Esophagus squamous epithelium (tissue), 4 donors: ENCODE results near the gene DNAH3.

Experiments
- CTCF ChIP-seq, 6 experiments: fragments of 450-650 bp in 4 of 6; fragments of 200-600 bp in 2 of 6; sonication (generic) in 2 of 6; IDR thresholded peaks; one replicate each; pipeline ENCODE4 v1.5.1; 2016 to 2019; ENCODE audit warnings: antibody characterized with exemption in 6 of 6, mild to moderate bottlenecking in 4 of 6, moderate library complexity in 4 of 6
- POLR2A ChIP-seq, 4 donors: fragments of 450-650 bp; IDR thresholded peaks; one replicate each; pipeline ENCODE4 v1.6.1; 2017; ENCODE audit warnings: antibody characterized with exemption in 4 of 4, mild to moderate bottlenecking in 4 of 4, moderate library complexity in 3 of 4

DNA sequence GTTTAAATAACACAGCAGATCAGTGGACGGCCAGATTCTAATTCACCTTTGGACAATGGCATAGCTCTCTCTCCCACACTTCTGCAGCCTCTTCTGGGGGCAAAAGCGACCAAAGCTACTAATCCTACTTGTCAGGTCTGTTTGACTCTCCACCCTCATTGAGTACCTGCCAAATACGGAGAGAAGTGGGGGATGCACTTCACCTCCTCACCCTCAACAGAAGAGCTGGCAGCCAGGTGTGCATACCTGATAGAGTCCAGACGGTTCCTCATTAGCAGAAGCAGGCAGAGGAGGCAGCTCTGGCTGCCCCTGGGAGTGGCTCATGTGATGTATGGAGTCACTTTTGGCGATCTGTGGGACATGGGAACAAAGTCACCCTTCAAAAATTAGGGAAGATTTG, 4.9 kb downstream of the DNAH3 start:
- TF ChIP-seq POLR2A (IDR thresholded peaks at IDR 0.05) (no peak), CTCF (IDR thresholded peaks at IDR 0.05) (no peak)
